Tibial nerve (tissue), 4 donors: ENCODE data around the gene CCDC13. TPM values are rescaled to one million over a fixed set of nuclear protein-coding genes. Genes with fewer than 3 reads are reported as not detected.

Source experiments
- DNase-seq, 2 donors: peaks; one replicate each; pipeline ENCODE4 v3.0.0-alpha.2; 2019; ENCODE audit warnings: low spot score in 2 of 2
- H3K27ac ChIP-seq, 4 donors: fragments of 200-600 bp; sonication (generic) in 3 of 4; one replicate each; pipeline ENCODE4 v1.5.1; 2017 to 2019; ENCODE audit warnings: mild to moderate bottlenecking in 1 of 4
- H3K27me3 ChIP-seq, 2 donors: fragments of 200-600 bp; sonication (generic) in 1 of 2; one replicate each; pipeline versions ENCODE4 v1.5.1 to v1.6.0; 2017 to 2019
- H3K36me3 ChIP-seq, 3 donors: fragments of 200-600 bp; sonication (generic); one replicate each; pipeline ENCODE4 v1.5.1; 2018 to 2019
- H3K4me1 ChIP-seq, 4 donors: fragments of 200-600 bp; sonication (generic) in 3 of 4; one replicate each; pipeline ENCODE4 v1.5.1; 2017 to 2019
- H3K4me3 ChIP-seq, 4 donors: fragments of 200-600 bp; sonication (generic) in 3 of 4; one replicate each; pipeline ENCODE4 v1.5.1; 2017 to 2019; ENCODE audit warnings: mild to moderate bottlenecking in 1 of 4, moderate library complexity in 1 of 4
- H3K9me3 ChIP-seq, 4 donors: fragments of 200-600 bp; sonication (generic) in 3 of 4; one replicate each; pipeline ENCODE4 v1.5.1; 2017 to 2019
- EP300 ChIP-seq, 2 donors: sonication (generic); formaldehyde crosslinking; IDR thresholded peaks; one replicate each; pipeline ENCODE4 v1.6.1; 2017; ENCODE audit warnings: antibody characterized with exemption in 2 of 2, mild to moderate bottlenecking in 1 of 2
- POLR2A ChIP-seq, 2 donors: fragments of 450-650 bp; IDR thresholded peaks; one replicate each; pipeline ENCODE4 v1.6.1; 2017; ENCODE audit warnings: antibody characterized with exemption in 2 of 2, mild to moderate bottlenecking in 2 of 2, moderate library complexity in 2 of 2
- WGBS, 2 donors: methylation state at CpG; one replicate each; pipeline ENCODE4 v1.1.5; 2018; 5-methylcytosine and 5-hydroxymethylcytosine counted together
- total RNA-seq, 4 donors: library from RNA; depleted of rRNA; stranded (reverse); fragments of >200 nt; gene quantifications; one replicate each; pipeline ENCODE4 v1.1.0, GENCODE V29; 2016
- TF ChIP-seq, protein P1 (sequence below), 5 experiments: fragments of 200-600 bp in 3 of 5; fragments of 450-650 bp in 2 of 5; sonication (generic) in 3 of 5; IDR thresholded peaks; one replicate each; pipeline ENCODE4 v1.5.1; 2016 to 2019; ENCODE audit warnings: antibody characterized with exemption in 5 of 5, mild to moderate bottlenecking in 3 of 5, moderate library complexity in 2 of 5

The CCDC13 gene
- total RNA-seq, 4 donors from 2014 or later: 1.7 to 12.6 (median 2.0) TPM

GRCh38 chr3:42764115-42764514, 8.9 kb downstream of the CCDC13 start:
- no peak overlapping the region for H3K27ac ChIP-seq
- peaks cover 0 to 16% (median 6%) of the 10 kb centered on the region in 4 donors for H3K4me1 ChIP-seq
- 85 to 95% methylated on average over 3 of the region's 3 CpGs for WGBS, 2 donors
- H3K4me3 ChIP-seq: no peak overlapping the region
- no peaks in the 10 kb centered on the region for H3K9me3 ChIP-seq
- no peaks in the 10 kb centered on the region for H3K36me3 ChIP-seq
- TF ChIP-seq POLR2A (IDR thresholded peaks at IDR 0.05) (no peak), EP300 (IDR thresholded peaks at IDR 0.05) (no peak)
- TF ChIP-seq, protein P1, sequence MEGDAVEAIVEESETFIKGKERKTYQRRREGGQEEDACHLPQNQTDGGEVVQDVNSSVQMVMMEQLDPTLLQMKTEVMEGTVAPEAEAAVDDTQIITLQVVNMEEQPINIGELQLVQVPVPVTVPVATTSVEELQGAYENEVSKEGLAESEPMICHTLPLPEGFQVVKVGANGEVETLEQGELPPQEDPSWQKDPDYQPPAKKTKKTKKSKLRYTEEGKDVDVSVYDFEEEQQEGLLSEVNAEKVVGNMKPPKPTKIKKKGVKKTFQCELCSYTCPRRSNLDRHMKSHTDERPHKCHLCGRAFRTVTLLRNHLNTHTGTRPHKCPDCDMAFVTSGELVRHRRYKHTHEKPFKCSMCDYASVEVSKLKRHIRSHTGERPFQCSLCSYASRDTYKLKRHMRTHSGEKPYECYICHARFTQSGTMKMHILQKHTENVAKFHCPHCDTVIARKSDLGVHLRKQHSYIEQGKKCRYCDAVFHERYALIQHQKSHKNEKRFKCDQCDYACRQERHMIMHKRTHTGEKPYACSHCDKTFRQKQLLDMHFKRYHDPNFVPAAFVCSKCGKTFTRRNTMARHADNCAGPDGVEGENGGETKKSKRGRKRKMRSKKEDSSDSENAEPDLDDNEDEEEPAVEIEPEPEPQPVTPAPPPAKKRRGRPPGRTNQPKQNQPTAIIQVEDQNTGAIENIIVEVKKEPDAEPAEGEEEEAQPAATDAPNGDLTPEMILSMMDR (IDR thresholded peaks at IDR 0.05): no peak
- no peaks in the 10 kb centered on the region for H3K27me3 ChIP-seq
- DNase-seq: no peak

DNA sequence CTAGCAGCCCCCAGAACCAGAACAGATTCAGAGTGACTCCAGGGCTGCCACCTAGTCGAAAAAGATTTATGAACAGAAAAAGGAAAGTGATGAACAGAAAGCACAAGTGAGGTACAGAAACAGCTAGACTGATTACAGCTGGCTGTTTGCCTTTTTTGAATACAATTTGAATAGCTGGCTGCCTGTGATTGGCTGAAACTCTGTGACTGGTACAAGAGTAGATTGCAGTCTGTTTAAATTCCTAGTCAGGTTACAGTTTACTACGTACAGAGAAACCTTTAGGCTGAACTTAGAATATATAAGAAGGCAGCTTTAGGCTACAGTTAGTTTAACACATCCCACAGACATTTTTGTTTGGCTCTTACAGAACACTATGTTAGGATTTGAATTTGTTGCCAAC, 10.0 kb downstream of the CCDC13 start:
- H3K36me3 ChIP-seq: no peaks in the 10 kb centered on the region
- 35 to 42% methylated on average over 2 of the region's 2 CpGs for WGBS, 2 donors

GRCh38 chr3:42762046-42762724, 10.9 kb downstream of the CCDC13 start:
- no peak overlapping the region for H3K27ac ChIP-seq
- WGBS, 2 donors: 66 to 77% methylated on average over 6 of the region's 6 CpGs

More for the DNA sequence above, 10.0 kb downstream of the CCDC13 start:
- Histone ChIP-seq H3K4me3 (no peak overlapping the region), H3K27me3 (no peaks in the 10 kb centered on the region), H3K27ac (no peak overlapping the region), H3K9me3 (no peaks in the 10 kb centered on the region), H3K4me1 (peaks cover 0 to 16% (median 6%) of the 10 kb centered on the region in 4 donors)
- no peak for DNase-seq
- TF ChIP-seq, protein P1 (IDR thresholded peaks at IDR 0.05): no peak
- no peak for TF ChIP-seq EP300 (IDR thresholded peaks at IDR 0.05)
- TF ChIP-seq POLR2A (IDR thresholded peaks at IDR 0.05): no peak

DNA sequence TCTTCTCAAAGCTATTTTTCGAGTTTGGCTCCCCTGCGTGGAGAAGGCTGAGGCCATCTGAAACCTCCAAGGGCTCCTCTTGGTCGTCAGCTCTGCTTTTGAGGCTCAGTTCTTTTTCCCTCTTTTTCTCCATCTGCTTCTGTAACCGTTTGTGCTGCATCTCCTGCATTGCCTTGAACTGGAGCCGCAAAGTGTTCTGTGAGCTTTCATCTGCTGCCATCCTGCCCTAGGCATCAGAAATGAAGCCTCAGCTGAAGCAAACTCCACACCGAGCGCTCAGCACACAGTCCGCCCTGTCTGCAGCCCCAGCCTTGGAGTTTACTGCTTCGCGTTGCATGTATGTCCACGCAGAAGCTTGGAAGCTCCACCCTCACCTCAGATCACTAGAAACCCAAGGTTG, 14.9 kb downstream of the CCDC13 start:
- H3K27me3 ChIP-seq: no peaks in the 10 kb centered on the region
- H3K27ac ChIP-seq: no peak overlapping the region
- no peaks in the 10 kb centered on the region for H3K36me3 ChIP-seq
- peaks cover 0 to 14% (median 4%) of the 10 kb centered on the region in 4 donors for H3K4me1 ChIP-seq
- H3K4me3 ChIP-seq: no peak overlapping the region
- no peak for DNase-seq
- WGBS, 2 donors: 79% methylated on average over 11 of the region's 11 CpGs
- no peaks in the 10 kb centered on the region for H3K9me3 ChIP-seq
- TF ChIP-seq, protein P1 (IDR thresholded peaks at IDR 0.05): no peak
- TF ChIP-seq EP300 (IDR thresholded peaks at IDR 0.05) (no peak), POLR2A (IDR thresholded peaks at IDR 0.05) (no peak)

More at GRCh38 chr3:42762046-42762724, 10.9 kb downstream of the CCDC13 start:
- H3K4me1 ChIP-seq: peaks cover 0 to 16% (median 6%) of the 10 kb centered on the region in 4 donors
- H3K27me3 ChIP-seq: no peaks in the 10 kb centered on the region
- no peak overlapping the region for H3K4me3 ChIP-seq
- no peaks in the 10 kb centered on the region for H3K9me3 ChIP-seq
- TF ChIP-seq POLR2A (IDR thresholded peaks at IDR 0.05): no peak
- TF ChIP-seq EP300 (IDR thresholded peaks at IDR 0.05): peak in 1 of 2 donors; percentile 9
- no peaks in the 10 kb centered on the region for H3K36me3 ChIP-seq
- DNase-seq: no peak

DNA sequence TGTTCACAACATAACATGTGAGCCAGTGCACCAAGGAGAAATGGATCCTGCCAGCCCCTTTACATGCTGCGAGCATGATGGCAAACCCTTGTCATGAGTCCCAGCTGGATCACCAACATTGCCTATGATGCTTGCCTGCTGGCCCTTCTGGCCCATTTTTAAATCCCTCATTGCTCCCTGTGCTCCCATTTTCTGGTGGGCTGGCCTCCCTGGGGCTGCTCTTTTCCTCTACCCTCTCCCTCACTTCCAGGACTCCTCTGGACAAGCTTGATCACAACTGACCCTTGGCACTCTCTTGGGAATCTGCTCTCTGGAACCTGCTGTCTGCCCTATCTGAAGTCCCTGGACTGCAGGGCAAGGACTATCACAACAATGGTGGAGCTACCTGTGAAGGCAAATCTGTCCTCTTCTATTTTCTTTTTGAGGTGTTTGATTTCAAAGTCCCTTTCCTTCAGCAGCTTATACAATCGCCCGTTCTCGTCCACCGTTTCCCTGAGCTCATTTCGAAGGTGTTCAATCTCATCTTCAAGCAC, 16.3 kb downstream of the CCDC13 start:
- Histone ChIP-seq H3K4me3 (no peak overlapping the region), H3K36me3 (no peaks in the 10 kb centered on the region), H3K4me1 (peaks cover 0 to 7% (median 0%) of the 10 kb centered on the region in 4 donors), H3K9me3 (no peaks in the 10 kb centered on the region), H3K27me3 (no peaks in the 10 kb centered on the region), H3K27ac (no peak overlapping the region)
- TF ChIP-seq POLR2A (IDR thresholded peaks at IDR 0.05): no peak
- TF ChIP-seq, protein P1 (IDR thresholded peaks at IDR 0.05): no peak
- no peak for TF ChIP-seq EP300 (IDR thresholded peaks at IDR 0.05)
- no peak for DNase-seq
- WGBS, 2 donors: 89 to 96% methylated on average over 5 to 6 of the region's 6 CpGs
